NCI-H2196 treated with DMSO at 0.1 percent for 48 hours (cell line): Measurements from ENCODE around the gene SCYL1.

Source experiments
- DNase-seq: peaks from one replicate; lab custom pipeline; 2025; ENCODE audit not compliant: unreplicated experiment; lab: John Stamatoyannopoulos, UW

Gene SCYL1

DNA sequence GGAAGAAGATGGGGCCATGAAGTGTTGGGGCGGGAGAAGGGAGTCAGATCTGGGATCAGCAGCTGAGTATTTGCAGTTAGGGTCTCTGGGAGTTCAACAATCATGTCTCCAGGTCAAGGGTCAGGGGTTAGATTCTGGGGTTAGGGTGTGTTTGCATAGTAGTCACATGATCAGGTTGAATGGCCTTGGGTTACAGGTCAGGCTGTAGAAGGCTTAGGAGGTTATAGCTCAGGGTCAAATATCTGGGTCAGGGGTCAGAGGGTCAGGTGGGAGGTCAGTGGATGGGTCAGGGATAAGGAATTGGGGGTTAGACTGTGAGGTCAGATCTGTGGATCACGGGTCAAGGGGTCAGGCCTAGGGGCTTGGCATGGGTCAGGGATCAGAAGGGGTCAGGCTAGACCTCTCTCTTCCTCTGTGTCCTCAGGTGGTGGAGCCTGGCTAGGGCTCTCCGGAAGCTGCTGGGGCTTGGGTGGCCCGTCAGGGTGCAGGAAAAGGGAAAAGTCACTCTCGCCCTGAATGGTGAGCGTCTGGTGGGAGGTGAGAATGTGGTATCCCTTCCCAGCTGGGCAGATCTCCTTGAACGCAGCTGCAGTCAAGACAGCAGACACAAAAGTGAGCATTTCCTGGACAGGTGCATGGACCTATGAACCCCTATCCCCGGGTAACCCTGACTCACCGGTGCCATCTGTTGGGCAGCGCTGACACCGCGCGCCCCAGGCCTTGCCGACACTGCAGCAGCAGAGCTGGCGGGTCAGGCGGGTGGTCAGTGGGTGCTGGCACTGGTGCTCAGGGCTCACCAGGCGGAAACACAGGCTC is 26.9 kb downstream of the SCYL1 start:
- peak; percentile 89 for DNase-seq

DNA sequence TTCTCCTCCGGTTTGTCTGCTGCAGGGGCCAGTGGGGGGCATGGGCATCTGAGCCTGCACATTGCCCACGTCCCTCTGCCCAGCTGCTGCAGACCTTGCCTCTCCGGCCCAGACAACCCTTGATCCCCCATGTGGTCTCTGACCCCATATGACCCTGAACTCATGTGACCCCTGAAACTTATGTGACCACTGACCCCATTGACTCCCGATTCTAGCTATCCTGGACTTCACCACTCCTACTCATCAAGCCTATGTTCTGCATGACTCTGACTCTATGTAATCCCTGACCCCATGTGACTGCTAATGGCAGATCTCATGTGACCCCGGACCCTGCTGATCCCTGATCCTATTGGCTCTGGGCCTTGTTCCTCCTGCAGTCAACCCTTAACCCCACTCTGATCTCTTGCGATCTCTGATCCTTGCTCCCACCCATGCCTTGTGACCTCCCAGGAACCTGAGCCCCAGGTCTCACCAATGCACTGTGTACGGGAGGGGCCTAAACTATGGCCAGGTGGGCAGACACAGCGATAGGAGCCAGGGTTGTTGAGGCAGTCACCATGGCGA is 27.6 kb downstream of the SCYL1 start:
- DNase-seq = peak; percentile 49

DNA sequence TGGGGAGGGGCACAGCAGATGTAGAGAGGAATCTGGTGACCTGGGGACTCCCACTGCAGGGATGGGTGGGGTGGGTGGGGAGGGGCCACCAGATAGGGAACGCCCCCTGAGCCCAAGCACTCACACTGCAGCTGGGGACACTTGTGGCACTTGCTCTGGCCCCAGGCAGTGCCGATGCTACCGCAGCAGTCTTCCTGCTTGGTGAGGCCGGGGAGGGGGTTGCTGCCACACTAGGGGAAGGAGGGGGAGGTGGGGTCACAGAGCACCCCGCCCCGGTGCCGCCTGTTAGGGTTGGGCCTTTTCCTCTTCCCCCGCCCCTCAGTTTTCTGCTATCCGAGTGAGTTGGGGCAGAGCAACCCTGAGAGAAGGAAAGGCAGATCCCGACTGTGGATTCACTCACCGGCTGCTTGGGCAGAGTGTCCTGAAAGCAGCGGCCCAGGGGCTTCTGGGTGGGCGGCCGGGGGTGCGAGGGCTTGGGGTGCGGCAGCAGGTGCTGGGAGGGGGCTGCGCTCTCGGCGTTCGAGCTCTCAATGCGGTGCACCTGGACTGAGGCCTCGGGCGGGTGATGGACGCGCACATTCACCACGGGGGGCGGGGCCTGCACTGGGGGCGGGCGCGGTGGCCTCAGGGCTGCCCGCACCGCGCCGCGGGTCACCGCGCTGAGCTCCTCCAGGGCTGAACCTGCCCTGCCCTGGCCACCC is 28.6 kb downstream of the SCYL1 start:
- peak; percentile 85 for DNase-seq

DNA sequence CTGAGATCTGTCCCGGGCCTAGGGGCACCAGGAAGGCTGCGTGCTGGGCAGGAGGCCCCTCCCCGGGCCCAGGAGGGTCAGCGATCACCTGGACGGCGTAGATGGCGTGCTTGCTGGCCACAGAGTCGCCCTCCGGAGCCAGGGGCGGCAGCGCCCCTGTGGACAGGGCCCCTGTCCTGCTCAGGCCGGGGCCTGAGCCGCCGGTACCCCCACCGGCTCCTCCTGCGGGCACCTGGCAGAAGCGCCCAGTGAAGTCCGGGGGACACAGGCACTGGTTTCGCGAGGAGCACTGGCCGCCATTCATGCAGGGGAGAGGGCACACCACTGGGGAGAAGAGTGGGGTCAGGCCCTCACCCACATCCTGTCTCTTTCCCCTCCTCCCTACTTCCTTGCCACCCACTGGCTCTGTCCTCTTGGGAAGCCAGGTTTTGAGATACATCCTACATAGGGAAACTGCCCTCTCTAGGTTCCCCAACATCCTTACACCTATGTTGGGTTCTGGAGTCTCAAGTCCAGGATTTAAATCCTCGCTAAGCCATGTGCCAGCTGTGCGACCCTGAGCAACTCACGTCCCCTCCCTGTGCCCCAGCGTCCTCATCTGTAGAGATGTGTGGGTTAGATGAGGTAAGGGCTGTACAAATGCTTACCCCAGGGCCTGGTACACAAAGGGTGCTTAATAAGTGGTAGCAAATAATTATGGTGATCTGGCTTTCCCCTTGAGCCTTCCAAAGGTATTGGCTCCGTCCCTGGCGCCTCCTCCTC is 29.4 kb downstream of the SCYL1 start:
- no peak for DNase-seq

DNA sequence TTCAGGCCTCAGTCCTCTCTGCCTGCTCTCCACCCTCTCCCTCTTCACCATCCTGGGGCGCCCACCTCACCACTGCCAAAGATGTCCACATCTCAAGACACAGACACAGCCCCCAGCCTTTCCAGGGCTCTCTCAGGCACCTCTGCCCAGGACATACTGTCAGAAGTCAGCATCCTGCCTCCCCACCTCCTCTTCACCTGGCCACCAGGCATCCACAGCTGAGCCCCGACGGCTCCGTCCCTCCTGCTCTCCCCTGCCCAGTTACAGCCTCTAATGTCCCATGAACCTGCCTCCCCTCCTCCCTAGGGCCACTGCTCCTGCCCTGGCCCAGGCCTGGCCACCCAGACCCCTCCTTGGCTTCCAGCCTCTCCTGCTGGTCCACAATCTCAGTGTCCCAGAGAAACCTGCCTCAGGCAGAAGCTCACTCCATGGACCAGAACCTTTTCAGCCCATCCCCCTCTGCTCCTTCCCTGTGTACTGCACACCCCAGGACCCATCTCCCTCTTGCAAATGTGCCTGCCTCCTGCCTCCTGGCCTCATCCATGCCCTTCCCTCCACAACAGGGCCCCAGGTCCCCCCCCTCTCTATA is 30.1 kb downstream of the SCYL1 start:
- DNase-seq = no peak

DNA sequence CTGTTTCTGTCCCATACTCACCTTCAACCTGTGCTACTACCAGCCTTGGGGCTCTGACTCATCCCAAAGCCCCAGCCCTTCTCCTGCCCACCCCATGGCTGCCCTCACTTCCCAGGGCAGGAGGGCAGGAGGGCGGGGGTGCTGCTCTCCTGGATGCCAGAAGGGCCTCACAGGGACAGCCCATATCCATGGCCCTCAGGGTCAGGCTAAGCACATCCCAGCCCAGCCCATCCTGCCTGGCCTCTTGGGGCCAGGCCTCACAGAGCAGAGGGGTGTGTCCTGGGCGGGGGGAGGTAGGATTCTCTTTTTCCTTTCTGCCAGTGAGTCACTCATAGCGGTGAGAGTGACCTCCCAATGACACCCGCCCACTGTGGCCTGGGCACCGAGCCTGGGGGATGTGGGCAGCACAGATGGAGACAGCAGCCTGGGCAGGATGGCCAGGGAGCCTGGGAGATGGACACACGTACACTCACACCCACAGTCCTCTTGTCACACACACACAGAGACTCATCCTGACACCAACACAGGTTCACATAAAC is 30.9 kb downstream of the SCYL1 start:
- DNase-seq = no peak

DNA sequence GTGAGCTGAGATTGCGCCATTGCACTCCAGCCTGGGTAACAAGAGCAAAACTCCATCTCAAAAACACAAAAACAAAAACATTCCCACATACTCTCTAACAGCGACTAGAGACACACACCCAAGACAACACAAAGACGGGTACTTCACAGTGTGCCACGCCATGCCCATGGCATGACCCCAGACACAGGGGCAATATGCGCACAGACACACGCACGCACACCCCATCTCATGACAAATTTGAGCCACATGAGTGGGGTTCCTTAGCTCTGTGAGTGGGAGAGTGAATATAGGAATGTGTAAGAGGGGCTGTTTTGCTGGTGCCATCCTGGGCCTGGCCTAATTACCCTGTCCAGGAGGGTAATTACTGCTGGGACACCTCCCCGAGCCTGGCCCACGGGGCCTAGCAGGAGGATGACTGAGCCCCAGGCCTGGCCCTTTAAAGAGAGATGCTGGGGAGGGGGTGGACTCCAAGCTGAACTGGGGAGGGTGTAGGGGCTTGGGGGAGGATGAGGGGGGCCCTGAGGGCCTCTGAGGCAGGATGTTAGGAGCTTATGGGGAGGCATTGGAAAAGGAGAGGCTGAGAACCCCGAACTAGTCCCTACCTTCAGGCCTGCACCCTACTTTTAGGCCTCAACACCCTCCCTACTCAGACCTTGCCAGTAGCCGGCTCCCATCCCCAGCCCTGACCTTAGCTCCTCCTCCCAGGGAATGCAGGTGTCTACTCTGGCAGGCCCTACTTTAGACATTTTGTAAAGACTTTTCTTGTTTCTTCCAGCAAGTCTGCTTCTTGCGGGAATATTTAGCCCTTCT is 31.8 kb downstream of the SCYL1 start:
- DNase-seq = no peak

DNA sequence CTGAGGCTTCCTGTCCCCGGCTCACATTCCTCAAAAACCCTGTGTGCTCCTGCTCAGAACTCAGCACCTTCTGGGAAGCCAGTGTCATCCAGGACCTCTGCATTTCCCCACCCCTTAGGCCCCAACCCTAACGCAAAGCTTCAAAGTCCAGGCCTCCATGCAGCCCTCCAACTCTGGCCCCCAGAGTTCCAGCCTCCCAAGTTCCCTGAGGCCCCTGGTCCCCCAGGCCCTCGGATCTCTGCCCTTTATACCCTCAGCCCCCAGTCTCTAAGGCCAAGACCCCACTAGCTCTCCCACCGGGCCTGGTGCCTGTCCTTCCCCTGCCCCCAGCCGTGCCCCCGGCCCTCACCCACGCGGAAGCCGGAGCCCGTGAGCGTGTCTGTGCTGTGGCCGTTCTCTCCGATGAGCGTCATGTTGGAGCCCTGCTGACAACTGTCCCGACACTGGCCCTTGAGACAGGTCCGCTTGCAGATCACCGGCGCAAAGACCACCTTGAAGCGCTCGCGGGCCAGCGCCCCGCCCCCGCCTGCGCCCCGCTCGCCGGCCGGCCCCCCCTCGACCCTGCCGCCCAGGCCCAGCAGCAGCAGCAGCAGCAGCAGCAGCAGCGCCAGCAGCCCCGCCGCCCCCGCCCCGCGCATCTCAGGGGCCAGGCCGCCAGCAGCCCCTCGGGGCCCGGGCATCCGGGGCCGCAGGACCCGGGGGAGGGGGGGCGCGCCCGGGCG is 32.6 kb downstream of the SCYL1 start:
- DNase-seq = no peak

DNA sequence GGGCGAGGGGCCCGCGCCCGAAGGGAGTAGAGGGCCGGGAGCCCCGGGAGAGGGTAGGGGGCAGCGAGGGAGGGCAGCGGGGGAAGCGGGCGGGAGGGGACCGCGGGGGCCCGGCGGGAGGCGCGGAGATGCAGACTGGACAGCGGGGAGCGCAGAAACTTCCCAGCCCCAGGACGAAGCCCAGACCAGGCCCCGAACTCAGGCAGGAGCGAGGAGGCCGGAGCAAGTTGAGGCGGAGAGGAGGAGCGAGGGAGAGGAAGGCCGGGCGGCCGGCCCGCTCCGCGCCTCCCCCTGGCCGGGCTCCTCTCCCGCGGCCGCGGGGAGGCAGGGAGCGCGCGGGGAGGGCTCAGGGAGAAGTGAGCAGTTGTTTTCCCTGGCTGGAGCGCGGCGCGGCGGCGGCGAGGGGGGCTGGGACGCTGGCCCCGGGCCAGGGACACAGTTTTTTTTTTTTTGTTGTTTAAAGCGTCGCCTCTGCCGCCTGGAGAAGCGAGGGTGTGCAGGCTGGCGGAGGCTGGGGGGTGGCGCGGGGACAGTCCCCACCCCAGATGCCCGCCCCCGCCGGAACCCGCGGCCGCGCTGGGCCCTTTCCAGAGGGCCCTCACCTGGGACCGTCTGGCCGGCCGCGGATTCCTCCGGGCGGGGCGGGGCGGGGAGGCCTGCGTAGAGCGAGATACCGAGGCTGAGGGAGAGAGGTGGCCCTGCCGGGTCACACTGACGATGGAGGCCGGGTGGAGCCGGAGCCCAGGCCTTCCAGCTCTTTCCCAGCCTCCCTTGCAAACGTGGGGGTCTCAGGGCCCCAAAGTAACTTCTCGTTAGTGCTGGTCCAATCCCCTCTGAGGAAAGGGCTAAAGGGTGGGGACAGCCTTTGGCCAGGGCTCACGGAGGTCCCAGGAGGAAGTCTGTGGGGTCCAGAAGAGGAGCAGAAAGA is 33.4 kb downstream of the SCYL1 start, which contains the start of gene LTBP3:
LTBP3 (minus strand) TSS at position 358 of the 928 bp plus-strand sequence. CDS start 400 bp downstream, outside the sequence.
- peak; percentile 32 for DNase-seq

DNA sequence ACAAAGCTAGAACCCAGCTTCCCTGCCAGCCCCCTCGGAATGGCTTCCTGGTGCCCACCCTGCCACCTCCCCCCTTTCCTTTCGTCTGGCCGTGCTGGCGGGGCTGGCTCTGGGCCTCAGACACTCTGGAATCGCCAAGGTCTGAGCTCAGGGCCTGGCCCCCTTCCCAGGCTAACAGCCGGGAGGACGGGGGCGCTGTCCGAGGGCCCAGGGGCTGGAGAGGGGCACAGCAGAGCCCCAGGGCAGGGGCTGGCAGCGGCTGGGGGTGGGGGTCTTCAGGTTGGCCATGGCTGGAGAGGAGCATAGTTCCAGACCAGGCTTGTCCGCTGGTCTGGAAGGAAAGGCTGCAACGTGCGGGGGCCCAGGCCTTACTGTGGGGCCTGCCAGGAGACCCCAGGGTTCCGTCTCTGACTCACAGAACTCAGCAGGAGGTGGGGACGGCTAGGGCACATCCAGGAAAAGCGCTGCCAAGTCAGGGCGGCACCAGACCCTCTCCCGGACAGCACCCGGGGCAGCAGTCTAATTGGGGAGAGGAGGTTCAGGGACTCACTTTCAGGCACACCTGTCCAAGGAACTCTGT is 34.1 kb downstream of the SCYL1 start:
- no peak for DNase-seq

DNA sequence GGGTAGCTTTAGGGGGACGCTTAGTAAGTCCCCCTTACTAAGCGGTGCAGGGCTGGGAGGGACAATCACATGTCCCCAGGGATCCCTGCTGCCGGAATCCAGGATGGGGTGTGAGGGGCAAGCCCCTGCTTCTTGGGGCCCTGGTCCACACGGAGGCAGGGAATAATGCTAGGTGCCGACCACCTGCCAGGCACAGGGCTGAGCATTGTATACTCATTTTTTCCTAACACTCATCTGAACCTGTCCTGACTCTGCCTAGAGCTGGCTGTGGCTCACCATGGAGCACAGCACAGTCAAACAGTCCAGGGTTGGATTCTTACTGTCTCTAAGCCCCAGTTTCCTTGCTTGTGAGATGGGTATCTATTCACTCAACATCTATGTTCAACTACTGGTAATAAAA is 34.7 kb downstream of the SCYL1 start:
- no peak for DNase-seq

DNA sequence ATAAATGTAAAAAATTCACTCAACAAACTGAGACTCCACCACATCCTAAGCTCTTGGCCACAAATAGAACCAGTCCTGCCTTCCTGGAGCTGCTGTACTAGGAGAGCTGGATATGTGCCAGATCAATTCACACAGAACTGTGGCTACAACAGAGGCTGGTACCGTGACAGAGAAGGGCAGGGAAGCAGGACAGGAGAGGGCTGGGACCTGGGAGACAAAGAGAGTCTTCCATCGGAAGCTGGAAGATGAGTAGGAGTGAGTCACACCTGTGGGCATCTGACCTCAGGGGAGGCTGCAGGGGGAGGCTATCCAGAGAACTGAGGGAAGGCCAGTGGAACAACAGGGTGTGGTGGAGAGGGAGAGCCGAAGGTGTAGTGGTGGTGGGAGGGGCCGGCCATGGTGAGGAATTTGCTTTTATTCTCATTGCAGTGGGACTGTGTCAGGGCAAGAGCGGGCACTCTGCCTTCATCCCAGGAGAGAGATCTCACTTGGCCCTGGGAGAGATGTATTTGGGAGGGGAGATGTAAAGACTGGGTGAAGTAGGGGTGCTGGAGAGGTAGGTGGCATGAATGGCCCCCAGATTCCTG is 35.2 kb downstream of the SCYL1 start:
- DNase-seq = peak; percentile 71

DNA sequence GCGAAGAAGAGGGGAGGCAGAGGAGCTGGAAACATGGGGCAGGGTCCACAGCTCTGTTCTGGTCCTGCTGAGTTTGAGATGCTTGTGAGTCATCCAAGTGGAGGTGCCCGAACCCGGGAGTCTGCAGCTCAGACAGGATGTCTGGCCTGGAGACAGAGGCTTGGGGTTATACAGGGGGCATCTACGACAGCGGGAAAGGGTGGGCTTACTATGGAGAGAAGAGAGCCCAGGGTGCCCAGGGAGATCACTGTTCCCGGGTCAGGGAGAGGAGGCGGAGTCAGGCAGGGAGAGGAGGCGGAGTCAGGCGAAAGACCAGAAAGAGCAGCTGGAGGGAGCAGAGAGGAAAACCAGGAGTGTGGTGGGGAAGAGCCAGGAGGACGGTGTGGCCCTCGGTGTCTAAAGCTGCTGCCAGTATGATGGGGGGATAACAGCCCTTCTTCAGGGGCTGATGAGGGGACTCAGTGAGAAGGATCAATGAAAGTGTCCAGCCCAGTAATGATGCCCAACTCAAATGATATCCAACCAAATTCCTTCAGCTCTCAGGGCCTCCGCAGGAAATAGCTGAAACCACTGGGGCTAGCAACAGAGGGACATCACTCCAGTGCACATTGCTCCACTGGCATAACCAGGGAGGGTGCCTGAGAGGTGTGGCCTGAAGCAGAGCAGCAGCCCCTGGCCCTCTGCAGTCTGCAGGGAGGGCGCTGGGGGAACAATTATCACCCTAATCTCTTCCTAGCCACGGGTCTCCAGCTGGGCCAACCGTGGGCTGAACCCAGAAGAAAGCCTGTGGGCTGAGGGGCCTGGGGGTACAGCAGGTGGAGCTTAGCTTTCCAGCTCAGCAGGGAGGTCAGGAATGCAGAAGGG is 35.9 kb downstream of the SCYL1 start:
- DNase-seq = peak; percentile 41

DNA sequence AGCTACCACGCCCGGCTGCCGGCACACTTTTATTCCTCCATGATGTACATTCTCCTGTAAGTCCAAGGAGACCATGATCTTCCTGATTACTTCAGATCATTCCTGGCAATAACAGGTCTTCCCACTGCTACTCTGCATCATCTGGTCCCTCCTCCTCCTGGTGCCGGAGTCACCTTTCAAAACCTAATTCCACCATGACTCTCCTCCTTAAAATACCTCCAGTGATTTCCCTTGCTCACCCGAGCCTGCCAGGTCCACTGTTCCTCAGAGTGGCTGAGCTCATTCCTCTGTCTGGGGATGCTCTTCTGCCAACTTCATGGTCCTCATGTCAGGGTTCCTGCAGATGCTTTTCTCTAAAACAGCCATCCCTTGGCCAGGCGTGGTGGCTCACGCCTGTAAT is 37.1 kb downstream of the SCYL1 start:
- DNase-seq = no peak

DNA sequence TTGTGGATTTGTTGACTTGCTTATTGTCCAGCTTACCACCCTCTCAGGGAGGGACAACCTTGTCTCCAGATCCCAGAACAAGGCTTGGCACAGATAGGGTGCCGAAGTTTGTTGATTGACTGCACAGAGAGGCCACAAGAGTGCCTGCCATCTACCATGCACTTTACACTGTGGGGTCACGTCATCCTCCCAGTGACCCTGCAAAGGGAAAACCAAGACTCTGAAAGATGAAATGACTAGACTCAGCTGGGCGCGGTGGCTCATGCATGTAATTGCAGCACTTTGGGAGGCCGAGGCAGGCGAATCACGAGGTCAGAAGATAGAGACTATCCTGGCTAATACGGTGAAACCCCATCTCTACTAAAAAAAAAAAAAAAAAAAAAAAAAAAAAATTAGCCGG is 37.9 kb downstream of the SCYL1 start:
- DNase-seq = no peak

DNA sequence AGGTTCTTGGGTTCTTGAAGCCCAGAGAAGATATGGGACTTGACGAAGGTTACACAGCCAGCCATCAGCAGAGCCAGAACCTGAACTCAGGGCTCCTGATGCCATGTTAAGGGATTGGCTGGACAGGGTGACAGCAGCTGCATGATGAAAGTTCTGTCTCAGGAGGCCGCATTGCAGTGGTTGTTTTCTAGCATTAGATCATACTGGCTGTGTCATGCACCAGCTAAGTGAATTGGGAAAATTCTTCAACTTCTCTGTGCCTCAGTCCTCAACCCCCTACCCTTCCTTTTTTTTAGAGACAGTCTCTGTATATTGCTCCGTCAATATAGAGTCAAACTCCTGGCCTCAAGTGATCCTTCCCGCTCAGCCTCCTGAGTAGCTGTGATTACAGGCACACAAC is 38.7 kb downstream of the SCYL1 start:
- DNase-seq = no peak
